MM.1S (cell line): ENCODE data around the gene SGPL1.

Experiments used
- EZH2 ChIP-seq: fragments of 300-600 bp; sonication (generic); optimal IDR thresholded peaks from 2 replicates; pipeline ENCODE3; 2017; ENCODE audit warnings: low read depth, mild to moderate bottlenecking, antibody characterized with exemption, low read length, mixed read lengths
- TF ChIP-seq, protein P1 (sequence below): fragments of 300-600 bp; sonication (generic); IDR thresholded peaks from 2 replicates; pipeline ENCODE4 v1.5.1; 2016; ENCODE audit warnings: antibody characterized with exemption, low read length, mixed read lengths

- TF ChIP-seq EZH2: no peak
- TF ChIP-seq, protein P1, sequence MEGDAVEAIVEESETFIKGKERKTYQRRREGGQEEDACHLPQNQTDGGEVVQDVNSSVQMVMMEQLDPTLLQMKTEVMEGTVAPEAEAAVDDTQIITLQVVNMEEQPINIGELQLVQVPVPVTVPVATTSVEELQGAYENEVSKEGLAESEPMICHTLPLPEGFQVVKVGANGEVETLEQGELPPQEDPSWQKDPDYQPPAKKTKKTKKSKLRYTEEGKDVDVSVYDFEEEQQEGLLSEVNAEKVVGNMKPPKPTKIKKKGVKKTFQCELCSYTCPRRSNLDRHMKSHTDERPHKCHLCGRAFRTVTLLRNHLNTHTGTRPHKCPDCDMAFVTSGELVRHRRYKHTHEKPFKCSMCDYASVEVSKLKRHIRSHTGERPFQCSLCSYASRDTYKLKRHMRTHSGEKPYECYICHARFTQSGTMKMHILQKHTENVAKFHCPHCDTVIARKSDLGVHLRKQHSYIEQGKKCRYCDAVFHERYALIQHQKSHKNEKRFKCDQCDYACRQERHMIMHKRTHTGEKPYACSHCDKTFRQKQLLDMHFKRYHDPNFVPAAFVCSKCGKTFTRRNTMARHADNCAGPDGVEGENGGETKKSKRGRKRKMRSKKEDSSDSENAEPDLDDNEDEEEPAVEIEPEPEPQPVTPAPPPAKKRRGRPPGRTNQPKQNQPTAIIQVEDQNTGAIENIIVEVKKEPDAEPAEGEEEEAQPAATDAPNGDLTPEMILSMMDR: peak; percentile 95
Observed at GRCh38 chr10:70925377-70926225, 109.9 kb downstream of the SGPL1 start.
